Tibial artery (tissue), 4 donors: Measurements from ENCODE around the gene PPP1CC.

Source experiments
- DNase-seq, 2 donors: peaks; one replicate each; pipeline ENCODE4 v3.0.0-alpha.2; 2019
- H3K27ac ChIP-seq, 2 donors: fragments of 200-600 bp; sonication (generic) in 1 of 2; 1 replicate in 1 of 2; 2 replicates in 1 of 2; pipeline ENCODE4 v1.5.1; 2018 to 2019; ENCODE audit warnings: mild to moderate bottlenecking in 1 of 2
- H3K27me3 ChIP-seq, 2 donors: fragments of 200-600 bp; sonication (generic) in 1 of 2; one replicate each; pipeline versions ENCODE4 v1.5.1 to v1.6.0; 2016 to 2019
- H3K36me3 ChIP-seq, 3 donors: fragments of 200-600 bp; sonication (generic) in 2 of 3; one replicate each; pipeline ENCODE4 v1.5.1; 2016 to 2019; ENCODE audit warnings: mild to moderate bottlenecking in 2 of 3
- H3K4me1 ChIP-seq, 4 donors: fragments of 200-600 bp; sonication (generic) in 2 of 4; 1 replicate in 3 of 4; 2 replicates in 1 of 4; pipeline ENCODE4 v1.5.1; 2016 to 2019
- H3K4me3 ChIP-seq, 2 donors: fragments of 200-600 bp; sonication (generic) in 1 of 2; 1 replicate in 1 of 2; 2 replicates in 1 of 2; pipeline ENCODE4 v1.5.1; 2018 to 2019; ENCODE audit warnings: mild to moderate bottlenecking in 2 of 2
- H3K9me3 ChIP-seq, 3 donors: fragments of 200-600 bp; sonication (generic) in 1 of 3; one replicate each; pipeline ENCODE4 v1.5.1; 2016 to 2019
- intact Hi-C: fragments of 100-400 bp; cut with DNase I; formaldehyde crosslinking; loops from one replicate; pipeline ENCODE4 v1.15.0; 2023; ENCODE audit warnings: low total_unique reads
- TF ChIP-seq, protein P1 (sequence below), 2 experiments: fragments of 200-600 bp in 1 of 2; fragments of 450-650 bp in 1 of 2; IDR thresholded peaks; one replicate each; pipeline ENCODE4 v1.5.1; 2017 to 2019; ENCODE audit warnings: antibody characterized with exemption in 2 of 2, mild to moderate bottlenecking in 1 of 2, moderate library complexity in 1 of 2

The PPP1CC gene

DNA sequence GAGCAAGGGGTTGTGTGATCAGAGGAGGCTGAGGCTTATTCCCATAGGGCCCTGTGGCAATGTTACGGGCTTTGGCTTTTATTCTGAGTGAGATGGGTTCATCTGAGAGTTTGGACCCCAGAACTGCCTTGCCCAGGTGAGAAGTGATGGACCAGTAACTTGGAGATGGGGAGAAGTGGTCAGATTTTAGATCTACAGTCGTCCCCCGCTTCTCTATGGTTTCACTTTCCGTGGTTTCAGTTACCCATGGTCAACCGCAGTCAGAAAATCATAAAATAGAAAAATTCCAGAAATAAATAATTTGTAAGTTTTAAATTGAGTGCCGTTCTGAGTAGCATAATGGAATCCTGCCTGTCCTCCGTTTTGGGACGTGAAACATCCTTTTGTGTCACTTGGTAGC lies 40.2 kb upstream of the PPP1CC start:
- DNase-seq = no peak

DNA sequence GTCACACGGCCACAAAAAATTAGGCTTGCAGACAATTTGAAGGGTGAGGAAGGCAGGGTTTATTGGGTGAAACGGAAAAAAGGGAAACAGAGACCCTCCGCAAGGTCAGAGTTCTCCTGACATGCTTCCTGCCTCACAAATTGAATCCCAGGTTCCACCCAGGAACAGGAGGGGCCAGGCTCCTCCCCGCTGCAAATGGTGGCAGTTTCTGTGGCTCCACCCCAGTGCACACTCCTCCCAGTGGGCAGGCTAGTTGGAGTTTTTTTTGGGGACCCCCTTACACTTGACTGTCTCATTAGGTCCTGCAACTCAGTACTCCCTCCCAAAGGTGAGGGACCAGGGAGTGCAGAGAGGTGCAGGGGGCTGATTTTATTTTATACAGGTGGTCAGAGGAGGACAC lies 39.4 kb upstream of the PPP1CC start:
- Histone ChIP-seq H3K27ac (no peak overlapping the region), H3K36me3 (no peaks in the 10 kb centered on the region), H3K4me1 (no peaks in the 10 kb centered on the region), H3K4me3 (no peak overlapping the region), H3K9me3 (no peaks in the 10 kb centered on the region), H3K27me3 (peaks cover 0 to 10% of the 10 kb centered on the region in 2 donors)
- intact Hi-C loops = no loop called here
- DNase-seq = no peak
- TF ChIP-seq, protein P1, sequence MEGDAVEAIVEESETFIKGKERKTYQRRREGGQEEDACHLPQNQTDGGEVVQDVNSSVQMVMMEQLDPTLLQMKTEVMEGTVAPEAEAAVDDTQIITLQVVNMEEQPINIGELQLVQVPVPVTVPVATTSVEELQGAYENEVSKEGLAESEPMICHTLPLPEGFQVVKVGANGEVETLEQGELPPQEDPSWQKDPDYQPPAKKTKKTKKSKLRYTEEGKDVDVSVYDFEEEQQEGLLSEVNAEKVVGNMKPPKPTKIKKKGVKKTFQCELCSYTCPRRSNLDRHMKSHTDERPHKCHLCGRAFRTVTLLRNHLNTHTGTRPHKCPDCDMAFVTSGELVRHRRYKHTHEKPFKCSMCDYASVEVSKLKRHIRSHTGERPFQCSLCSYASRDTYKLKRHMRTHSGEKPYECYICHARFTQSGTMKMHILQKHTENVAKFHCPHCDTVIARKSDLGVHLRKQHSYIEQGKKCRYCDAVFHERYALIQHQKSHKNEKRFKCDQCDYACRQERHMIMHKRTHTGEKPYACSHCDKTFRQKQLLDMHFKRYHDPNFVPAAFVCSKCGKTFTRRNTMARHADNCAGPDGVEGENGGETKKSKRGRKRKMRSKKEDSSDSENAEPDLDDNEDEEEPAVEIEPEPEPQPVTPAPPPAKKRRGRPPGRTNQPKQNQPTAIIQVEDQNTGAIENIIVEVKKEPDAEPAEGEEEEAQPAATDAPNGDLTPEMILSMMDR (IDR thresholded peaks at IDR 0.05) = no peak

More for the DNA sequence above, 40.2 kb upstream of the PPP1CC start:
- H3K36me3 ChIP-seq = no peaks in the 10 kb centered on the region
- no peaks in the 10 kb centered on the region for H3K4me1 ChIP-seq
- intact Hi-C loops = no loop called here
- peaks cover 0 to 10% of the 10 kb centered on the region in 2 donors for H3K27me3 ChIP-seq
- H3K27ac ChIP-seq = no peak overlapping the region
- H3K9me3 ChIP-seq = no peaks in the 10 kb centered on the region
- TF ChIP-seq, protein P1 (IDR thresholded peaks at IDR 0.05) = no peak
- H3K4me3 ChIP-seq = no peak overlapping the region

DNA sequence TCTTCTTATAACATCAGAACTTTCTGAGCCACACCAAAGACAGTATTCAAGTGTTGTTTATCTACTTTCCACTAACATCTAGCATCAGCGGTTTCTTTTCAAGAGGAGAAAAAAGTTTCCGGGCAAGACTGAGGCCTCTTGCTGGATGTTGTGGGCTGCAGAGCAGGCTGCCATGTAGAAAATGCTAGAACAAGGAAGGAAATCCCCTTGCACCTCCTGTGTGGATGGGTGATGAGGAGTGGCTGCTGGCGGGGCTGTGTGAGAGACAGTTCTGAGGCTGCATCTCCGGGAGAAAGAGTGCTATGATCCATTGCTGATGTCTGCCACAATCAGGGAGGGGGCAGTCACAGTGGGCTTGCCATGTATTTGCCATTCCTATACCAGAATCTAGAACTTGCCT lies 37.8 kb upstream of the PPP1CC start:
- H3K9me3 ChIP-seq = no peaks in the 10 kb centered on the region
- no peak overlapping the region for H3K27ac ChIP-seq
- intact Hi-C loops = no loop called here
- H3K27me3 ChIP-seq = peaks cover 0 to 10% of the 10 kb centered on the region in 2 donors
- no peak overlapping the region for H3K4me3 ChIP-seq
- TF ChIP-seq, protein P1 (IDR thresholded peaks at IDR 0.05) = no peak
- no peak for DNase-seq
- H3K36me3 ChIP-seq = no peaks in the 10 kb centered on the region
- H3K4me1 ChIP-seq = no peaks in the 10 kb centered on the region

DNA sequence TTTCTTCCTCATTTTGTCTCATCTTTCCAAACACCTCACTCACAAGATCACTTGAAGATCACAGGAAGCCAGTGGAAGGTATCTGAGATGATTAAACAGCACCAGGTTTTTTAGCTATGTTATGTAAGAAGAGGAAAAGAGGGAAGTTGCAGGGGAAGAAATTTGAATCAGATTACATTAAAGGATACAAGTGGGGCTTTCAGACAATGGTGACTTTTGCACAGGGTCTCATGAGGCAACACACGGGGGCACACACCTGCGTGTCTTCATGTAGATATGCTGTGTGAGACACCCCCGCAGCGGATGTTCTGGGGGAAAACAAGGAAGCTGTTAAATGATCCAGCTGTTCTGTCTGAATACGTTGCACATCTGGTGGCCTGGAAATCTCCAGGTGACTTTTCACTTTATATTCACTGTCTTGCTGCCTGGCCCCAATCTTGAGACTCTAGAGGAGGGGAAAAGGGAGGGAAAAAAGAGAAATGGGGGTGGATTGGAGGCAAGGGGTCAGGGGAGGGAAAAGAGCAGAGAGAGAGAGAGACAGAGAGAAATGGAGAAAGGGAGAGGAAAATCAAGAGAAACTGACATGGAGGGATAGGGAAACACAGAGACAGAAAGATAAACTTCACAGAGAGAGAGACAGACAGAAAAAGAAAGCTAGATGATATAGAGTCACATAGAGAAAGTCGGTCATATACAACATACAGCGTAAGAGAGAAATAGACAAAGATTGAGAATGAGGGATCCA lies 36.3 kb upstream of the PPP1CC start:
- TF ChIP-seq, protein P1 (IDR thresholded peaks at IDR 0.05) = no peak
- H3K36me3 ChIP-seq = no peaks in the 10 kb centered on the region
- no peak overlapping the region for H3K27ac ChIP-seq
- no peaks in the 10 kb centered on the region for H3K4me1 ChIP-seq
- DNase-seq = no peak
- H3K27me3 ChIP-seq = peaks cover 0 to 10% of the 10 kb centered on the region in 2 donors
- intact Hi-C loops = no loop called here
- no peaks in the 10 kb centered on the region for H3K9me3 ChIP-seq
- no peak overlapping the region for H3K4me3 ChIP-seq

DNA sequence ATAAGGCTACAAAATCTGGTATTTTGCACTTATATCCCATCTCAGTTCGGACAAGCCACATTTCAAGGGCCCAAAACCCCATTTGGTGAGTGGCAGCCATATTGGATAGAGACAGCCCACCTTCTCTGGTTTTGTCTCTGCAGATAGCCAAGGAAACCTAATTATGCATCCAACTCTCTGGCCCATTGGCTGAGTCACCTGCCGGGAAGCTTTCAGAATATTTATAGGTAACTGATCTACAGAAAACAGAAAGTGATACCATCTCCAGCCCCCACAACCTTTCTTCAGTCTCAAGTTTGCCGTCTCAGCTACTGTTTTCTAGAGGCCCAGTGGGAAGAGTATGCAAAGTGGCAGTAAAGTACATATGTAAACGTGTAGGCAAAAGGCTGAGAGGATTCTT lies 33.7 kb upstream of the PPP1CC start:
- H3K36me3 ChIP-seq = no peaks in the 10 kb centered on the region
- TF ChIP-seq, protein P1 (IDR thresholded peaks at IDR 0.05) = no peak

More for the DNA sequence above, 33.7 kb upstream of the PPP1CC start:
- H3K27ac ChIP-seq = no peak overlapping the region
- intact Hi-C loops = no loop called here
- peaks cover 0 to 4% of the 10 kb centered on the region in 2 donors for H3K27me3 ChIP-seq
- no peak overlapping the region for H3K4me3 ChIP-seq
- H3K9me3 ChIP-seq = no peaks in the 10 kb centered on the region
- no peaks in the 10 kb centered on the region for H3K4me1 ChIP-seq
- DNase-seq = no peak
